C4-2B (cell line): Measurements from ENCODE around the gene HELT.

Experiments used
- ZFX ChIP-seq: fragments of 450-650 bp; IDR thresholded peaks from 2 replicates; pipeline ENCODE4 v1.6.1; 2017
- TF ChIP-seq, protein P1 (sequence below): fragments of 450-650 bp; conservative IDR thresholded peaks from 2 replicates; pipeline ENCODE4 v1.5.1; 2017; ENCODE audit warnings: mild to moderate bottlenecking

DNA sequence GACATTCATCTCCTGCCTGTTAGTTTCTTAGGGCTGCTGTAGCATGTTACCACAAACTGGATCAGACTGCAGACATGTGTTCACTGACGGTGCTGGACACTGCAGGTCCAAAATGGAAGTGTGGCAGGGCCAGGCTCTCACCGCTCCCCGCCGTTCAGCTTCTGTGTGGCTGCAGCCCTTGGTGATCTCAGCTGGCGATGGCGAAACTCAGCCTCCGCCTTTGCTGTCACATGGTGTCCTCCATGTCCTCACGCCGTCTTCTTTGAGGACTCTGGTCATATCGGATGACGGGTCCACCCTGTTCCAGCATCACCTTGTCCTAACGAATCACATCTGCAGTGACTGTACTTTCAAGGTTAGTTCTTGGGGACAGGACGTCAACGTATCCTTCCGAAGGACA, 25.9 kb upstream of the HELT start:
- TF ChIP-seq ZFX = no peak
- TF ChIP-seq, protein P1, sequence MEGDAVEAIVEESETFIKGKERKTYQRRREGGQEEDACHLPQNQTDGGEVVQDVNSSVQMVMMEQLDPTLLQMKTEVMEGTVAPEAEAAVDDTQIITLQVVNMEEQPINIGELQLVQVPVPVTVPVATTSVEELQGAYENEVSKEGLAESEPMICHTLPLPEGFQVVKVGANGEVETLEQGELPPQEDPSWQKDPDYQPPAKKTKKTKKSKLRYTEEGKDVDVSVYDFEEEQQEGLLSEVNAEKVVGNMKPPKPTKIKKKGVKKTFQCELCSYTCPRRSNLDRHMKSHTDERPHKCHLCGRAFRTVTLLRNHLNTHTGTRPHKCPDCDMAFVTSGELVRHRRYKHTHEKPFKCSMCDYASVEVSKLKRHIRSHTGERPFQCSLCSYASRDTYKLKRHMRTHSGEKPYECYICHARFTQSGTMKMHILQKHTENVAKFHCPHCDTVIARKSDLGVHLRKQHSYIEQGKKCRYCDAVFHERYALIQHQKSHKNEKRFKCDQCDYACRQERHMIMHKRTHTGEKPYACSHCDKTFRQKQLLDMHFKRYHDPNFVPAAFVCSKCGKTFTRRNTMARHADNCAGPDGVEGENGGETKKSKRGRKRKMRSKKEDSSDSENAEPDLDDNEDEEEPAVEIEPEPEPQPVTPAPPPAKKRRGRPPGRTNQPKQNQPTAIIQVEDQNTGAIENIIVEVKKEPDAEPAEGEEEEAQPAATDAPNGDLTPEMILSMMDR = no peak
